Kidney (tissue), 14 donors: Measurements from ENCODE around the gene RPL36AL. TPM values are rescaled to one million over a fixed set of nuclear protein-coding genes. Genes with fewer than 3 reads are reported as not detected.

Experiments
- DNase-seq, 5 donors: peaks; one replicate each; pipeline ENCODE4 v3.0.0-alpha.2; 2013 to 2020
- FAIRE-seq: peaks from 2 replicates; lab custom pipeline; 2012; peaks lifted over from hg19 to GRCh38; lab: Jason Lieb, UNC
- H3K27ac ChIP-seq, 2 donors: one replicate each; pipeline ENCODE4 v1.7.0; 2013; ENCODE audit warnings: low read depth in 2 of 2, low read length in 2 of 2, inconsistent platforms in 1 of 2
- H3K27me3 ChIP-seq: one replicate; pipeline ENCODE4 v1.7.1; 2013; ENCODE audit warnings: low read length, inconsistent platforms; ENCODE audit not compliant: control insufficient read depth, insufficient read depth
- H3K36me3 ChIP-seq, 3 donors: one replicate each; pipeline versions ENCODE4 v1.7.0 to v1.7.1; 2013; ENCODE audit warnings: low read length in 3 of 3, control low read depth in 1 of 3, inconsistent platforms in 1 of 3; ENCODE audit not compliant: insufficient read depth in 3 of 3, control insufficient read depth in 2 of 3
- H3K4me1 ChIP-seq, 3 donors: one replicate each; pipeline versions ENCODE4 v1.7.0 to v1.7.1; 2013; ENCODE audit warnings: low read length in 3 of 3, inconsistent platforms in 1 of 3, low read depth in 1 of 3; ENCODE audit not compliant: control insufficient read depth in 2 of 3, insufficient read depth in 2 of 3
- H3K4me3 ChIP-seq, 3 donors: one replicate each; pipeline versions ENCODE4 v1.7.0 to v1.8.1; 2013; ENCODE audit warnings: low read length in 3 of 3, control low read depth in 1 of 3, inconsistent platforms in 1 of 3
- H3K9ac ChIP-seq, 3 donors: one replicate each; pipeline versions ENCODE4 v1.7.0 to v1.7.1; 2013; ENCODE audit warnings: low read length in 3 of 3, control low read depth in 1 of 3, inconsistent platforms in 1 of 3
- H3K9me3 ChIP-seq, 3 donors: one replicate each; pipeline versions ENCODE4 v1.7.0 to v1.7.1; 2013; ENCODE audit warnings: low read length in 3 of 3, control low read depth in 1 of 3, inconsistent platforms in 1 of 3; ENCODE audit not compliant: control insufficient read depth in 2 of 3, insufficient read depth in 1 of 3
- CTCF ChIP-seq: IDR thresholded peaks from 3 replicates; pipeline ENCODE4 v1.5.1; 2012; ENCODE audit warnings: mild to moderate bottlenecking, moderate library complexity, borderline replicate concordance; ENCODE audit not compliant: insufficient read depth; ENCODE audit errors: extremely low read depth
- intact Hi-C: fragments of 100-400 bp; cut with DNase I; formaldehyde crosslinking; loops from one replicate; pipeline ENCODE4 v1.11.1; 2022
- polyA plus RNA-seq: library from polyadenylated mRNA; stranded (reverse); fragments of 350-450 nt; fragmentation: Illumina TruSeq; extraction: RNeasy Lipid Tissue Mini Kit (QIAGEN cat#74804); gene quantifications from one replicate; pipeline ENCODE4 v1.2.3, GENCODE V29; 2014; ENCODE audit warnings: low read depth, low replicate concordance; ENCODE audit not compliant: insufficient read depth
- total RNA-seq: library from RNA; stranded (reverse); fragmentation: NEBNext Ultra II Directional; extraction: Animal tissue kit (Norgen Biotek cat#: 25700); gene quantifications from one replicate; pipeline ENCODE4 v1.2.1, GENCODE V29; 2021
- donor health status: control.
- donor health status: control.
- donor health status: control.
- donor health status: control.
- donor health status: control.
- donor health status: DM: yes; HTN: yes; CAD: no.
- donor health status: Normal renal cell carcinoma (clear cell type).

The RPL36AL gene
- total and polyA plus RNA-seq, 2 donors from 2014 or later = 157 to 455 TPM

- Histone ChIP-seq H3K27me3 (no peaks in the 10 kb centered on the region), H3K9me3 (no peaks in the 10 kb centered on the region), H3K27ac (no peak overlapping the region), H3K4me1 (peaks cover 0 to 3% (median 0%) of the 10 kb centered on the region in 3 donors), H3K4me3 (no peak overlapping the region), H3K9ac (no peak overlapping the region), H3K36me3 (no peaks in the 10 kb centered on the region)
- FAIRE-seq (no peak), DNase-seq (no peak)
- TF ChIP-seq CTCF = no peak
- intact Hi-C loops = no loop called here
Observed at GRCh38 chr14:49593016-49593415, 27.4 kb downstream of the RPL36AL start.

GRCh38 chr14:49589387-49589786 is 31.0 kb downstream of the RPL36AL start:
- Histone ChIP-seq H3K27me3 (no peaks in the 10 kb centered on the region), H3K4me1 (peaks cover 0 to 2% (median 0%) of the 10 kb centered on the region in 3 donors), H3K9ac (no peak overlapping the region), H3K9me3 (no peaks in the 10 kb centered on the region), H3K27ac (no peak overlapping the region), H3K36me3 (peaks cover 0 to under 1% (median 0%) of the 10 kb centered on the region in 3 donors), H3K4me3 (no peak overlapping the region)
- intact Hi-C loops = no loop called here
- FAIRE-seq = no peak
- TF ChIP-seq CTCF = no peak
- no peak for DNase-seq

- FAIRE-seq = peak; percentile 72
- Histone ChIP-seq H3K36me3 (peaks cover 2 to 12% (median 3%) of the 10 kb centered on the region in 3 donors), H3K27me3 (no peaks in the 10 kb centered on the region), H3K27ac (peak overlapping the region; percentile 86 to 96), H3K9ac (peak overlapping the region in 2 of 3 donors; percentile 10 to 89), H3K9me3 (no peaks in the 10 kb centered on the region), H3K4me1 (peaks cover 0 to 9% (median 0%) of the 10 kb centered on the region in 3 donors), H3K4me3 (peak overlapping the region; percentile 80 to 99 (median 98))
- DNase-seq = peak in 4 of 5 donors; percentile 45 to 88 (median 70)
- intact Hi-C loops = no loop called here
- peak; percentile 72 for TF ChIP-seq CTCF
Observed at GRCh38 chr14:49586673-49587460, 33.6 kb downstream of the RPL36AL start.
